Measurements from ENCODE around the gene CDC6. TPM values are rescaled to one million over a fixed set of nuclear protein-coding genes. Genes with fewer than 3 reads are reported as not detected.

Gene CDC6
- total RNA-seq, 1 donor = 28.5 TPM

GRCh38 chr17:40319651-40320540 lies 32.2 kb downstream of the CDC6 start:
- no peak for TF ChIP-seq CTCF (IDR thresholded peaks at IDR 0.05; ENCODE audit: insufficient read depth, low read depth, low read length)
- no peak for DNase-seq (ENCODE audit: low read depth)
- H3K4me3 ChIP-seq (ENCODE audit: low read depth, low read length) = peak overlapping the region; percentile 98

GRCh38 chr17:40320756-40321523 lies 33.3 kb downstream of the CDC6 start:
- DNase-seq (ENCODE audit: low read depth) = no peak
- no peak for TF ChIP-seq CTCF (IDR thresholded peaks at IDR 0.05; ENCODE audit: insufficient read depth, low read depth, low read length)
- peak overlapping the region; percentile 35 for H3K4me3 ChIP-seq (ENCODE audit: low read depth, low read length)

- TF ChIP-seq CTCF (IDR thresholded peaks at IDR 0.05; ENCODE audit: insufficient read depth, low read depth, low read length) = no peak
- H3K4me3 ChIP-seq (ENCODE audit: low read depth, low read length) = peak overlapping the region; percentile 44
- DNase-seq (ENCODE audit: low read depth) = no peak
Observed at GRCh38 chr17:40321524-40321929, 33.8 kb downstream of the CDC6 start.

- no peak for TF ChIP-seq CTCF (IDR thresholded peaks at IDR 0.05; ENCODE audit: insufficient read depth, low read depth, low read length)
- peak overlapping the region; percentile 44 for H3K4me3 ChIP-seq (ENCODE audit: low read depth, low read length)
- no peak for DNase-seq (ENCODE audit: low read depth)
Observed at GRCh38 chr17:40321961-40322357, 34.3 kb downstream of the CDC6 start.

GRCh38 chr17:40322358-40323315 lies 35.0 kb downstream of the CDC6 start:
- peak overlapping the region; percentile 44 for H3K4me3 ChIP-seq (ENCODE audit: low read depth, low read length)
- TF ChIP-seq CTCF (IDR thresholded peaks at IDR 0.05; ENCODE audit: insufficient read depth, low read depth, low read length) = no peak
- peak; percentile 72 for DNase-seq (ENCODE audit: low read depth)

All from fibroblast of villous mesenchyme (primary cell).